Esophagus (tissue), 2 donors: Measurements from ENCODE around the gene HTRA3. TPM values are rescaled to one million over a fixed set of nuclear protein-coding genes. Genes with fewer than 3 reads are reported as not detected.

ENCODE experiments used
- H3K27ac ChIP-seq, 2 donors: one replicate each; pipeline ENCODE4 v1.5.1; 2013; ENCODE audit warnings: low read depth in 2 of 2, mild to moderate bottlenecking in 2 of 2, inconsistent platforms in 1 of 2, low read length in 1 of 2, moderate library complexity in 1 of 2
- H3K27me3 ChIP-seq, 2 donors: one replicate each; pipeline ENCODE4 v1.6.1; 2013; ENCODE audit warnings: low read length in 2 of 2, control low read depth in 1 of 2, mild to moderate bottlenecking in 1 of 2; ENCODE audit not compliant: insufficient read depth in 2 of 2, control insufficient read depth in 1 of 2
- H3K36me3 ChIP-seq, 2 donors: one replicate each; pipeline ENCODE4 v1.6.1; 2013; ENCODE audit warnings: low read length in 1 of 2; ENCODE audit not compliant: control insufficient read depth in 2 of 2, insufficient read depth in 2 of 2
- H3K4me1 ChIP-seq, 2 donors: one replicate each; pipeline ENCODE4 v1.6.1; 2013; ENCODE audit warnings: low read length in 1 of 2; ENCODE audit not compliant: control insufficient read depth in 2 of 2, insufficient read depth in 2 of 2
- H3K4me3 ChIP-seq, 2 donors: one replicate each; pipeline ENCODE4 v1.5.1; 2013; ENCODE audit warnings: low read length in 2 of 2, mild to moderate bottlenecking in 2 of 2, low read depth in 1 of 2, moderate library complexity in 1 of 2
- H3K9me3 ChIP-seq, 2 donors: one replicate each; pipeline ENCODE4 v1.6.1; 2013; ENCODE audit warnings: mild to moderate bottlenecking in 2 of 2, low read depth in 1 of 2, low read length in 1 of 2, moderate library complexity in 1 of 2; ENCODE audit not compliant: control insufficient read depth in 2 of 2, insufficient read depth in 1 of 2
- WGBS, 2 donors: extraction: QIAGEN DNeasy Blood & Tissue Kit; methylation state at CpG; one replicate each; pipeline ENCODE4 v1.1.7; 2013; 5-methylcytosine and 5-hydroxymethylcytosine counted together
- polyA plus RNA-seq, 2 donors: library from polyadenylated mRNA; stranded (reverse); fragments of 200-250 nt; gene quantifications; one replicate each; pipeline ENCODE4 v1.2.3, GENCODE V29; 2013
- donor health status: healthy with polysubstance abuse.
- donor health status: Bipolar disorder and iron deficiency.

Gene HTRA3
- polyA plus RNA-seq, 2 donors: 1.4 to 3.4 TPM

GRCh38 chr4:8227201-8227770, 42.3 kb upstream of the HTRA3 start:
- Histone ChIP-seq H3K27me3 (no peaks in the 10 kb centered on the region), H3K4me1 (peaks cover 5 to 18% of the 10 kb centered on the region in 2 donors), H3K4me3 (no peak overlapping the region), H3K36me3 (peaks cover 8 to 38% of the 10 kb centered on the region in 2 donors), H3K27ac (no peak overlapping the region), H3K9me3 (no peaks in the 10 kb centered on the region)
- WGBS, 2 donors: 89 to 92% methylated on average over 24 to 31 of the region's 31 CpGs

- Histone ChIP-seq H3K27ac (peak overlapping the region; percentile 48 to 56), H3K36me3 (peaks cover 8 to 40% of the 10 kb centered on the region in 2 donors), H3K27me3 (no peaks in the 10 kb centered on the region), H3K9me3 (no peaks in the 10 kb centered on the region), H3K4me1 (peaks cover 5 to 18% of the 10 kb centered on the region in 2 donors), H3K4me3 (no peak overlapping the region)
- 85 to 93% methylated on average over 24 to 27 of the region's 27 CpGs for WGBS, 2 donors
These were observed 41.7 kb upstream of the HTRA3 start for GRCh38 chr4:8227771-8228318.

- Histone ChIP-seq H3K27me3 (no peaks in the 10 kb centered on the region), H3K9me3 (no peaks in the 10 kb centered on the region), H3K27ac (peak overlapping the region; percentile 48 to 56), H3K4me1 (peaks cover 5 to 18% of the 10 kb centered on the region in 2 donors), H3K4me3 (no peak overlapping the region), H3K36me3 (peaks cover 8 to 43% of the 10 kb centered on the region in 2 donors)
- 34 to 38% methylated on average over 36 to 39 of the region's 39 CpGs for WGBS, 2 donors
These were observed 41.0 kb upstream of the HTRA3 start for GRCh38 chr4:8228319-8229250.

- Histone ChIP-seq H3K27me3 (no peaks in the 10 kb centered on the region), H3K27ac (no peak overlapping the region), H3K4me1 (peaks cover 5 to 18% of the 10 kb centered on the region in 2 donors), H3K36me3 (peaks cover 8 to 45% of the 10 kb centered on the region in 2 donors), H3K9me3 (no peaks in the 10 kb centered on the region), H3K4me3 (no peak overlapping the region)
- WGBS, 2 donors: 90 to 95% methylated on average over 15 to 17 of the region's 17 CpGs
These were observed 40.1 kb upstream of the HTRA3 start for GRCh38 chr4:8229331-8229975.

- no peak overlapping the region for H3K27ac ChIP-seq
- no peaks in the 10 kb centered on the region for H3K27me3 ChIP-seq
- no peak overlapping the region for H3K4me3 ChIP-seq
- no peaks in the 10 kb centered on the region for H3K9me3 ChIP-seq
- WGBS, 2 donors: 96% methylated on average over 11 of the region's 11 CpGs
- peaks cover 8 to 45% of the 10 kb centered on the region in 2 donors for H3K36me3 ChIP-seq
- peaks cover 5 to 18% of the 10 kb centered on the region in 2 donors for H3K4me1 ChIP-seq
These were observed 39.5 kb upstream of the HTRA3 start for GRCh38 chr4:8230033-8230432.

GRCh38 chr4:8230891-8231290, 38.7 kb upstream of the HTRA3 start:
- H3K9me3 ChIP-seq: no peaks in the 10 kb centered on the region
- 95 to 97% methylated on average over 10 of the region's 10 CpGs for WGBS, 2 donors

GRCh38 chr4:8231551-8232049, 38.0 kb upstream of the HTRA3 start:
- H3K36me3 ChIP-seq: peaks cover 3 to 52% of the 10 kb centered on the region in 2 donors

More at GRCh38 chr4:8230891-8231290, 38.7 kb upstream of the HTRA3 start:
- Histone ChIP-seq H3K36me3 (peaks cover 3 to 47% of the 10 kb centered on the region in 2 donors), H3K4me1 (peaks cover 5 to 18% of the 10 kb centered on the region in 2 donors), H3K27me3 (no peaks in the 10 kb centered on the region), H3K4me3 (no peak overlapping the region), H3K27ac (no peak overlapping the region)

GRCh38 chr4:8232748-8233147, 36.8 kb upstream of the HTRA3 start:
- WGBS, 2 donors: 96% methylated on average over 11 of the region's 11 CpGs
- H3K4me3 ChIP-seq: no peak overlapping the region
- no peaks in the 10 kb centered on the region for H3K9me3 ChIP-seq
- H3K4me1 ChIP-seq: peaks cover 5 to 14% of the 10 kb centered on the region in 2 donors
- H3K27ac ChIP-seq: no peak overlapping the region
- H3K36me3 ChIP-seq: peaks cover 3 to 51% of the 10 kb centered on the region in 2 donors
- no peaks in the 10 kb centered on the region for H3K27me3 ChIP-seq

More at GRCh38 chr4:8231551-8232049, 38.0 kb upstream of the HTRA3 start:
- H3K4me1 ChIP-seq: peaks cover 5 to 18% of the 10 kb centered on the region in 2 donors
- WGBS, 2 donors: 91 to 96% methylated on average over 20 to 21 of the region's 21 CpGs
- H3K27me3 ChIP-seq: no peaks in the 10 kb centered on the region
- H3K27ac ChIP-seq: no peak overlapping the region
- H3K9me3 ChIP-seq: no peaks in the 10 kb centered on the region
- H3K4me3 ChIP-seq: no peak overlapping the region
